Endothelial cell of umbilical vein (primary cell): ENCODE data around the gene AHRR. TPM values are rescaled to one million over a fixed set of nuclear protein-coding genes. Genes with fewer than 3 reads are reported as not detected.

ENCODE experiments used
- BruUV-seq: library from RNA; stranded (reverse); fragments of 400-500 nt; replicated peaks from 2 replicates; lab custom pipeline; 2021; lab: Mats Ljungman, UMichigan
- CTCF ChIA-PET: fragments of 300-600, 350-600 bp; sonication (Branson Sonifier 250); formaldehyde crosslinking; loops from one replicate; lab custom pipeline; 2021; ENCODE audit warnings: antibody characterized with exemption, inconsistent platforms; lab: Charles Lee
- POLR2A ChIA-PET: fragments of 300-600, 350-600 bp; sonication (Branson Sonifier 250); formaldehyde crosslinking; loops from one replicate; lab custom pipeline; 2021; ENCODE audit warnings: antibody characterized with exemption, inconsistent platforms; lab: Charles Lee
- DNase-seq: peaks from one replicate; pipeline ENCODE4 v3.0.0-alpha.2; 2011; ENCODE audit warnings: low read depth, low spot score
- FAIRE-seq: peaks from 2 replicates; lab custom pipeline; 2011; peaks lifted over from hg19 to GRCh38; lab: Jason Lieb, UNC
- H2AFZ ChIP-seq: 2 replicates; pipeline ENCODE4 v1.6.0; 2012; ENCODE audit warnings: low read depth, low read length, control low read depth, inconsistent platforms
- H3K27ac ChIP-seq: 2 replicates; pipeline ENCODE4 v1.5.1; 2011; ENCODE audit warnings: low read depth, mild to moderate bottlenecking, control low read depth, low read length, moderate library complexity; ENCODE audit not compliant: insufficient read depth
- H3K27me3 ChIP-seq, 2 experiments: 2 replicates each; pipeline versions ENCODE4 v1.6.0 to v1.6.1; 2011; ENCODE audit warnings: low read length in 2 of 2, mixed read lengths in 1 of 2; ENCODE audit not compliant: control insufficient read depth in 2 of 2, insufficient read depth in 2 of 2
- H3K36me3 ChIP-seq, 2 experiments: 2 replicates in 1 of 2; 3 replicates in 1 of 2; pipeline ENCODE4 v1.5.1; 2011; ENCODE audit warnings: low read length in 2 of 2, mild to moderate bottlenecking in 1 of 2, moderate library complexity in 1 of 2; ENCODE audit not compliant: control insufficient read depth in 2 of 2, insufficient read depth in 2 of 2; ENCODE audit errors: extremely low read depth in 1 of 2
- H3K4me1 ChIP-seq: 3 replicates; pipeline ENCODE4 v1.5.1; 2011; ENCODE audit warnings: mild to moderate bottlenecking, low read length; ENCODE audit not compliant: control insufficient read depth, insufficient read depth; ENCODE audit errors: extremely low read depth
- H3K4me2 ChIP-seq: 2 replicates; pipeline ENCODE4 v1.6.1; 2011; ENCODE audit warnings: low read length, control low read depth, mixed read lengths; ENCODE audit not compliant: insufficient read depth
- H3K4me3 ChIP-seq, 3 experiments: fragments of 200-600 bp in 1 of 3; sonication (generic), shearing (Covaris generic) in 1 of 3; replicated peaks in 1 of 3; 2 replicates each; pipeline ENCODE4 v1.5.1; 2011 to 2016; ENCODE audit warnings: control low read depth in 3 of 3, low read length in 3 of 3, mild to moderate bottlenecking in 2 of 3, inconsistent platforms in 1 of 3, low read depth in 1 of 3, moderate library complexity in 1 of 3; ENCODE audit not compliant: insufficient read depth in 1 of 3
- H3K79me2 ChIP-seq: 2 replicates; pipeline ENCODE4 v1.6.0; 2012; ENCODE audit warnings: low read length, inconsistent platforms; ENCODE audit not compliant: control insufficient read depth, insufficient read depth
- H3K9ac ChIP-seq: replicated peaks from 2 replicates; pipeline ENCODE3; 2011; ENCODE audit warnings: low read length, control low read depth; ENCODE audit not compliant: insufficient read depth; ENCODE audit errors: extremely low read depth
- H3K9me1 ChIP-seq: replicated peaks from 3 replicates; pipeline ENCODE4 v1.6.0; 2011; ENCODE audit warnings: mild to moderate bottlenecking, low read length; ENCODE audit not compliant: control insufficient read depth, insufficient read depth; ENCODE audit errors: extremely low read depth
- H3K9me3 ChIP-seq: replicated peaks from 2 replicates; pipeline ENCODE4 v1.5.1; 2012; ENCODE audit warnings: low read length, inconsistent platforms; ENCODE audit not compliant: control insufficient read depth, insufficient read depth
- H4K20me1 ChIP-seq: replicated peaks from 2 replicates; pipeline ENCODE3; 2011; ENCODE audit warnings: mild to moderate bottlenecking, low read length; ENCODE audit not compliant: control insufficient read depth, insufficient read depth; ENCODE audit errors: extremely low read depth
- EZH2 ChIP-seq: IDR thresholded peaks from 2 replicates; pipeline ENCODE4 v1.6.1; 2012; ENCODE audit warnings: borderline replicate concordance, low read depth, mild to moderate bottlenecking, moderate library complexity, low read length, inconsistent platforms; ENCODE audit not compliant: severe bottlenecking
- FOS ChIP-seq: IDR thresholded peaks from 2 replicates; pipeline ENCODE4 v1.6.1; 2011; ENCODE audit warnings: mild to moderate bottlenecking, low read length, moderate library complexity, borderline replicate concordance; ENCODE audit not compliant: insufficient read depth
- GATA2 ChIP-seq: IDR thresholded peaks from 2 replicates; pipeline ENCODE4 v1.7.0; 2011; ENCODE audit warnings: low read depth, mild to moderate bottlenecking, moderate library complexity, mixed read lengths, low read length; ENCODE audit not compliant: insufficient read length, insufficient read depth
- JUN ChIP-seq: IDR thresholded peaks from 2 replicates; pipeline ENCODE4 v1.6.1; 2011; ENCODE audit warnings: borderline replicate concordance, low read depth; ENCODE audit not compliant: insufficient read length, insufficient read depth
- MYC ChIP-seq: IDR thresholded peaks from one replicate; pipeline ENCODE4 v1.6.1; 2011; ENCODE audit warnings: mild to moderate bottlenecking, low read depth, low read length
- POLR2A ChIP-seq: IDR thresholded peaks from 2 replicates; pipeline ENCODE4 v1.6.1; 2012; ENCODE audit warnings: low read depth, mild to moderate bottlenecking, control low read depth, low read length
- POLR2AphosphoS5 ChIP-seq: IDR thresholded peaks from 2 replicates; pipeline ENCODE4 v1.6.1; 2012; ENCODE audit warnings: low read depth, mild to moderate bottlenecking, control low read depth, low read length, moderate library complexity; ENCODE audit not compliant: insufficient read depth
- dilution Hi-C: fragments of 300-500 bp; cut with MboI; formaldehyde crosslinking; loops from one replicate; pipeline ENCODE4 v1.15.0; 2019; ENCODE audit warnings: low sequenced_read_pairs; ENCODE audit not compliant: extremely low pct_ligation_motif_present
- intact Hi-C: fragments of 100-400 bp; cut with micrococcal nuclease; formaldehyde crosslinking; loops from one replicate; pipeline ENCODE4 v1.10.0; 2022
- polyA plus RNA-seq, 4 experiments: library from polyadenylated mRNA; depleted of rRNA in 3 of 4; stranded (reverse) in 3 of 4; unstranded in 1 of 4; fragments of >200 nt; gene quantifications; 2 replicates each; pipeline versions ENCODE4 v1.2.1 to v1.2.3, GENCODE V29; 2011 to 2012; ENCODE audit warnings: missing spikeins in 1 of 4
- total RNA-seq: library from RNA; stranded (reverse); gene quantifications from 2 replicates; pipeline ENCODE4 v1.2.3, GENCODE V29; 2021
- TF ChIP-seq, protein P1 (sequence below), 2 donors: IDR thresholded peaks; 1 replicate in 1 of 2; 2 replicates in 1 of 2; pipeline ENCODE4 v1.5.1; 2011; ENCODE audit warnings: low read length in 2 of 2, mild to moderate bottlenecking in 2 of 2, moderate library complexity in 2 of 2, control low read depth in 1 of 2, inconsistent platforms in 1 of 2, low read depth in 1 of 2; ENCODE audit not compliant: insufficient read depth in 1 of 2; ENCODE audit errors: extremely low read depth in 1 of 2
- TF ChIP-seq, protein P2 (sequence below): IDR thresholded peaks from 2 replicates; pipeline ENCODE4 v1.6.1; 2011; ENCODE audit not compliant: insufficient read depth, insufficient read length

Gene AHRR
- total and polyA plus RNA-seq, 2 donors (not counting 3 experiments of a cell fraction or from before 2014, with no cell fraction given): 3.1 to 7.3 TPM

DNA sequence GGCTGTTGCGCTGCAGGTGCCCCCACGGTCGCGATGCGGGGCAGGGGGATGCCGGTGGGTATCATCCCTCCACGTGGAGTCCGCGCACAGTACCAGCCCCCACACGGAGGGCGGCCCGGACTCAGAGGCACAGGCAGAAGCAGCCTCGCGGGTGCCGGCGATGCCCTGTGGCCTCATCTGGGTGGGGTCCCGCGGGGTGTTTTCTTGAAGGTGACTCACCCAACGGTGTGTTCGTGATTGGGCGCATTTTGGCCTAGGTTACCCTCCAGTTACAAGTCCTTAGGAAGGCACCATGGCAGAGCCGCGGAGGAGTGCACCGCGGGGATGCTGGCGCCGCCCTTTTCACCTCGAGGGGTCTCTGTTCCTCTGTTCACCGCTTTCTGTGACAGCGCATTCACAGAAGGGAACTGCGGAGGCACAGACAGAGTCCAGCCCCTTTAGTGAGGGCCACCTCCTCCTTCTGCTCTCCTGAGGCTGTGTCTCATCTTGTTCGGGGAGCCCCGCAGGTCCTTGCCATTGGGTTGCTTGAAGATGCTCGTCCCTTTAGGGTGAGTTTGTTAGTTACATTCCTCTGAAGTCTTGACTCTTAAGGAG is 99.9 kb downstream of the AHRR start:
- Histone ChIP-seq H3K4me3 (no peak overlapping the region), H3K36me3 (no peaks in the 10 kb centered on the region), H2AFZ (no peak overlapping the region), H3K79me2 (no peaks in the 10 kb centered on the region), H3K27me3 (no peaks in the 10 kb centered on the region), H3K9ac (no peak overlapping the region), H4K20me1 (no peaks in the 10 kb centered on the region), H3K4me1 (no peaks in the 10 kb centered on the region), H3K9me1 (no peaks in the 10 kb centered on the region), H3K4me2 (no peak overlapping the region), H3K27ac (no peak overlapping the region), H3K9me3 (no peaks in the 10 kb centered on the region)
- ChIA-PET CTCF (no interaction called here), POLR2A (no interaction called here)
- dilution Hi-C loops: no loop called here
- DNase-seq: no peak
- TF ChIP-seq FOS (no peak), POLR2AphosphoS5 (no peak), MYC (no peak), GATA2 (no peak), POLR2A (no peak), EZH2 (no peak), JUN (no peak)
- TF ChIP-seq, protein P1, sequence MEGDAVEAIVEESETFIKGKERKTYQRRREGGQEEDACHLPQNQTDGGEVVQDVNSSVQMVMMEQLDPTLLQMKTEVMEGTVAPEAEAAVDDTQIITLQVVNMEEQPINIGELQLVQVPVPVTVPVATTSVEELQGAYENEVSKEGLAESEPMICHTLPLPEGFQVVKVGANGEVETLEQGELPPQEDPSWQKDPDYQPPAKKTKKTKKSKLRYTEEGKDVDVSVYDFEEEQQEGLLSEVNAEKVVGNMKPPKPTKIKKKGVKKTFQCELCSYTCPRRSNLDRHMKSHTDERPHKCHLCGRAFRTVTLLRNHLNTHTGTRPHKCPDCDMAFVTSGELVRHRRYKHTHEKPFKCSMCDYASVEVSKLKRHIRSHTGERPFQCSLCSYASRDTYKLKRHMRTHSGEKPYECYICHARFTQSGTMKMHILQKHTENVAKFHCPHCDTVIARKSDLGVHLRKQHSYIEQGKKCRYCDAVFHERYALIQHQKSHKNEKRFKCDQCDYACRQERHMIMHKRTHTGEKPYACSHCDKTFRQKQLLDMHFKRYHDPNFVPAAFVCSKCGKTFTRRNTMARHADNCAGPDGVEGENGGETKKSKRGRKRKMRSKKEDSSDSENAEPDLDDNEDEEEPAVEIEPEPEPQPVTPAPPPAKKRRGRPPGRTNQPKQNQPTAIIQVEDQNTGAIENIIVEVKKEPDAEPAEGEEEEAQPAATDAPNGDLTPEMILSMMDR (IDR thresholded peaks at IDR 0.05; ENCODE audit: extremely low read depth in 1 of 2, insufficient read depth in 1 of 2, low read depth in 1 of 2, low read length in 2 of 2): no peak
- TF ChIP-seq, protein P2, sequence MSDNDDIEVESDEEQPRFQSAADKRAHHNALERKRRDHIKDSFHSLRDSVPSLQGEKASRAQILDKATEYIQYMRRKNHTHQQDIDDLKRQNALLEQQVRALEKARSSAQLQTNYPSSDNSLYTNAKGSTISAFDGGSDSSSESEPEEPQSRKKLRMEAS: no peak
- no peak for FAIRE-seq
- no TSS peak for BruUV-seq
- intact Hi-C loops: no loop called here
